ENCODE measurements around the gene SLIT1. TPM values are rescaled to one million over a fixed set of nuclear protein-coding genes. Genes with fewer than 3 reads are reported as not detected.

The SLIT1 gene
- polyA plus RNA-seq, 4 donors, result 4.3 to 8.2 (median 6.5) TPM

GRCh38 chr10:96987141-96987841 lies 198.5 kb downstream of the SLIT1 start:
- DNase-seq (ENCODE audit: low read depth in 4 of 4, low spot score in 3 of 4), result no peak

- no peak for DNase-seq (ENCODE audit: low read depth in 4 of 4, low spot score in 3 of 4)
Observed at GRCh38 chr10:96986200-96986856, 199.4 kb downstream of the SLIT1 start.

GRCh38 chr10:96984541-96985131 lies 201.1 kb downstream of the SLIT1 start:
- DNase-seq (ENCODE audit: low read depth in 4 of 4, low spot score in 3 of 4), result no peak

- no peak for DNase-seq (ENCODE audit: low read depth in 4 of 4, low spot score in 3 of 4)
Observed at GRCh38 chr10:96982149-96982930, 203.4 kb downstream of the SLIT1 start.

- DNase-seq (ENCODE audit: low read depth in 4 of 4, low spot score in 3 of 4), result no peak
Observed at GRCh38 chr10:96978621-96979154, 207.1 kb downstream of the SLIT1 start.

- DNase-seq (ENCODE audit: low read depth in 4 of 4, low spot score in 3 of 4), result no peak
Observed at GRCh38 chr10:96975136-96975535, 210.6 kb downstream of the SLIT1 start.

- no peak for DNase-seq (ENCODE audit: low read depth in 4 of 4, low spot score in 3 of 4)
Observed at GRCh38 chr10:96973809-96974747, 211.7 kb downstream of the SLIT1 start.

GRCh38 chr10:96972264-96972663 lies 213.5 kb downstream of the SLIT1 start:
- no peak for DNase-seq (ENCODE audit: low read depth in 4 of 4, low spot score in 3 of 4)

GRCh38 chr10:96971324-96971723 lies 214.4 kb downstream of the SLIT1 start:
- no peak for DNase-seq (ENCODE audit: low read depth in 4 of 4, low spot score in 3 of 4)

GRCh38 chr10:96968682-96969423 lies 216.9 kb downstream of the SLIT1 start:
- DNase-seq (ENCODE audit: low read depth in 4 of 4, low spot score in 3 of 4), result no peak

GRCh38 chr10:96967847-96968246 lies 217.9 kb downstream of the SLIT1 start:
- DNase-seq (ENCODE audit: low read depth in 4 of 4, low spot score in 3 of 4), result no peak

GRCh38 chr10:96964131-96964530 lies 221.6 kb downstream of the SLIT1 start:
- no peak for DNase-seq (ENCODE audit: low read depth in 4 of 4, low spot score in 3 of 4)

- no peak for DNase-seq (ENCODE audit: low read depth in 4 of 4, low spot score in 3 of 4)
Observed at GRCh38 chr10:96960872-96961271, 224.9 kb downstream of the SLIT1 start.

- no peak for DNase-seq (ENCODE audit: low read depth in 4 of 4, low spot score in 3 of 4)
Observed at GRCh38 chr10:96959733-96960132, 226.0 kb downstream of the SLIT1 start.

- DNase-seq (ENCODE audit: low read depth in 4 of 4, low spot score in 3 of 4), result no peak
Observed at GRCh38 chr10:96958071-96958470, 227.7 kb downstream of the SLIT1 start.

GRCh38 chr10:96955794-96956193 lies 230.0 kb downstream of the SLIT1 start:
- DNase-seq (ENCODE audit: low read depth in 4 of 4, low spot score in 3 of 4), result no peak

GRCh38 chr10:96951954-96952353 lies 233.8 kb downstream of the SLIT1 start:
- DNase-seq (ENCODE audit: low read depth in 4 of 4, low spot score in 3 of 4), result no peak

GRCh38 chr10:96949039-96949683 lies 236.6 kb downstream of the SLIT1 start:
- DNase-seq (ENCODE audit: low read depth in 4 of 4, low spot score in 3 of 4), result no peak
